HFFc6 (cell line): ENCODE measurements around the gene AGA. TPM values are rescaled to one million over a fixed set of nuclear protein-coding genes. Genes with fewer than 3 reads are reported as not detected.

Experiments used
- DNase-seq: peaks from one replicate; pipeline ENCODE4 v3.0.0-alpha.2; 2018
- H3K27ac Mint-ChIP-seq: 2 replicates; pipeline ENCODE4 v1.8.0; 2020; ENCODE audit warnings: mild to moderate bottlenecking, mixed read lengths
- H3K27me3 Mint-ChIP-seq: 2 replicates; pipeline ENCODE4 v1.8.0; 2021; ENCODE audit warnings: mild to moderate bottlenecking, moderate library complexity, mixed read lengths; ENCODE audit not compliant: insufficient read depth
- H3K36me3 Mint-ChIP-seq: 2 replicates; pipeline ENCODE4 v1.8.0; 2021; ENCODE audit warnings: low read depth, mixed read lengths
- H3K4me1 Mint-ChIP-seq: 2 replicates; pipeline ENCODE4 v1.8.0; 2020; ENCODE audit warnings: low read depth, mixed read lengths
- H3K4me3 Mint-ChIP-seq: 2 replicates; pipeline ENCODE4 v1.8.0; 2020; ENCODE audit warnings: mild to moderate bottlenecking, moderate library complexity, mixed read lengths
- H3K9me3 Mint-ChIP-seq: 2 replicates; pipeline ENCODE4 v1.8.0; 2020; ENCODE audit warnings: mild to moderate bottlenecking, mixed read lengths
- CTCF ChIP-seq: fragments of 200-600 bp; sonication (generic); IDR thresholded peaks from 2 replicates; pipeline ENCODE4 v1.5.0; 2021; ENCODE audit warnings: antibody characterized with exemption, mild to moderate bottlenecking
- total RNA-seq, 6 experiments: library from RNA; stranded (reverse); fragmentation: NEBNext Ultra II Directional; extraction: Animal tissue kit (Norgen Biotek cat#: 25700); gene quantifications; 2 replicates in 1 of 6; 3 replicates in 5 of 6; pipeline ENCODE4 v1.2.3, GENCODE V29; 2021

Gene AGA
- total RNA-seq, 6 experiments from 2014 or later, result 41.5 to 53.7 (median 47.4) TPM

- no peak for TF ChIP-seq CTCF
- H3K27ac Mint-ChIP-seq, result peak overlapping the region; percentile 91
- H3K9me3 Mint-ChIP-seq, result no peaks in the 10 kb centered on the region
- DNase-seq, result peak; percentile 93
- H3K36me3 Mint-ChIP-seq, result peaks cover 48% of the 10 kb centered on the region
- H3K4me1 Mint-ChIP-seq, result peaks cover 92% of the 10 kb centered on the region
- H3K27me3 Mint-ChIP-seq, result peaks cover 2% of the 10 kb centered on the region; the same call in 1 of the 2 replicates
- H3K4me3 Mint-ChIP-seq, result peak overlapping the region; percentile 50
These were observed 8.3 kb upstream of the AGA start for GRCh38 chr4:177450426-177451107.

- peaks cover 4% of the 10 kb centered on the region; the same call in 1 of the 2 replicates for H3K9me3 Mint-ChIP-seq
- peaks cover 95% of the 10 kb centered on the region for H3K4me1 Mint-ChIP-seq
- peaks cover 42% of the 10 kb centered on the region for H3K36me3 Mint-ChIP-seq
- peak overlapping the region; percentile 50 for H3K4me3 Mint-ChIP-seq
- peak overlapping the region; percentile 91 for H3K27ac Mint-ChIP-seq
- peaks cover 2% of the 10 kb centered on the region; the same call in 1 of the 2 replicates for H3K27me3 Mint-ChIP-seq
- peak; percentile 90 for DNase-seq
- no peak for TF ChIP-seq CTCF
These were observed 6.6 kb upstream of the AGA start for GRCh38 chr4:177448850-177449249.

- peaks cover 93% of the 10 kb centered on the region for H3K4me1 Mint-ChIP-seq
- H3K36me3 Mint-ChIP-seq, result peaks cover 36% of the 10 kb centered on the region
These were observed 5.3 kb upstream of the AGA start for GRCh38 chr4:177447417-177448004.

GRCh38 chr4:177446586-177446985 lies 4.3 kb upstream of the AGA start:
- peaks cover 4% of the 10 kb centered on the region; the same call in 1 of the 2 replicates for H3K9me3 Mint-ChIP-seq
- peak overlapping the region; percentile 12; the same call in 1 of the 2 replicates for H3K4me3 Mint-ChIP-seq
- peaks cover 27% of the 10 kb centered on the region for H3K36me3 Mint-ChIP-seq
- peaks cover 2% of the 10 kb centered on the region; the same call in 1 of the 2 replicates for H3K27me3 Mint-ChIP-seq
- H3K27ac Mint-ChIP-seq, result peak overlapping the region; percentile 69
- TF ChIP-seq CTCF, result no peak
- DNase-seq, result no peak
- peaks cover 90% of the 10 kb centered on the region for H3K4me1 Mint-ChIP-seq

More at GRCh38 chr4:177447417-177448004, 5.3 kb upstream of the AGA start:
- Mint-ChIP-seq H3K9me3 (peaks cover 4% of the 10 kb centered on the region; the same call in 1 of the 2 replicates), H3K4me3 (no peak overlapping the region), H3K27ac (peak overlapping the region; percentile 69), H3K27me3 (peaks cover 2% of the 10 kb centered on the region; the same call in 1 of the 2 replicates)
- DNase-seq, result no peak
- no peak for TF ChIP-seq CTCF

GRCh38 chr4:177444911-177445736 lies 2.9 kb upstream of the AGA start:
- peaks cover 4% of the 10 kb centered on the region; the same call in 1 of the 2 replicates for H3K9me3 Mint-ChIP-seq
- no peak overlapping the region for H3K4me3 Mint-ChIP-seq
- no peak for TF ChIP-seq CTCF
- peaks cover 90% of the 10 kb centered on the region for H3K4me1 Mint-ChIP-seq
- peaks cover 34% of the 10 kb centered on the region for H3K36me3 Mint-ChIP-seq
- no peak overlapping the region; the same call in 1 of the 2 replicates for H3K27ac Mint-ChIP-seq
- no peak for DNase-seq
- H3K27me3 Mint-ChIP-seq, result peaks cover 2% of the 10 kb centered on the region; the same call in 1 of the 2 replicates
